Caco-2 (cell line): ENCODE data around the gene YTHDC2. TPM values are rescaled to one million over a fixed set of nuclear protein-coding genes. Genes with fewer than 3 reads are reported as not detected.

Source experiments
- BruUV-seq: library from RNA; stranded (reverse); fragments of 400-500 nt; replicated peaks from 2 replicates; lab custom pipeline; 2021; lab: Mats Ljungman, UMichigan
- CTCF ChIA-PET: fragments of 300-600 bp; sonication (Branson Sonifier 250); formaldehyde crosslinking; loops from one replicate; lab custom pipeline; 2022; ENCODE audit warnings: antibody characterized with exemption; lab: Charles Lee
- POLR2A ChIA-PET: fragments of 300-600 bp; sonication (Branson Sonifier 250); formaldehyde crosslinking; loops from one replicate; lab custom pipeline; 2022; ENCODE audit warnings: antibody characterized with exemption; lab: Charles Lee
- DNase-seq, 2 experiments: peaks; one replicate each; pipeline versions ENCODE4 v3.0.0 to v3.0.0-alpha.2; 2020 to 2022
- H3K27me3 ChIP-seq: replicated peaks from 2 replicates; pipeline ENCODE4 v1.6.0; 2011; ENCODE audit warnings: low read length; ENCODE audit not compliant: control insufficient read depth, insufficient read depth
- H3K36me3 ChIP-seq: 2 replicates; pipeline ENCODE4 v1.5.1; 2011; ENCODE audit warnings: low read length; ENCODE audit not compliant: control insufficient read depth, insufficient read depth
- H3K4me1 ChIP-seq: fragments of 250-450 bp; sonication (Bioruptor Pico); 2 replicates; pipeline ENCODE4 v1.5.1; 2020; ENCODE audit warnings: mild to moderate bottlenecking
- H3K4me3 ChIP-seq: 2 replicates; pipeline ENCODE4 v1.5.1; 2011; ENCODE audit warnings: low read depth, mild to moderate bottlenecking, control low read depth, low read length
- H3K9me3 ChIP-seq: fragments of 250-450 bp; sonication (Bioruptor Pico); 2 replicates; pipeline ENCODE4 v1.5.1; 2020; ENCODE audit warnings: mild to moderate bottlenecking, moderate library complexity
- H3K27ac Mint-ChIP-seq: one replicate; pipeline ENCODE4 v1.8.0; 2022; ENCODE audit warnings: mixed read lengths; ENCODE audit not compliant: unreplicated experiment
- H3K27me3 Mint-ChIP-seq: one replicate; pipeline ENCODE4 v1.8.0; 2022; ENCODE audit warnings: mixed read lengths; ENCODE audit not compliant: insufficient read depth, unreplicated experiment
- H3K36me3 Mint-ChIP-seq: one replicate; pipeline ENCODE4 v1.8.0; 2022; ENCODE audit warnings: mild to moderate bottlenecking, mixed read lengths; ENCODE audit not compliant: insufficient read depth, unreplicated experiment
- H3K4me1 Mint-ChIP-seq: one replicate; pipeline ENCODE4 v1.8.0; 2022; ENCODE audit warnings: low read depth, mixed read lengths; ENCODE audit not compliant: unreplicated experiment
- H3K4me3 Mint-ChIP-seq: one replicate; pipeline ENCODE4 v1.8.0; 2022; ENCODE audit warnings: mild to moderate bottlenecking, moderate library complexity, mixed read lengths; ENCODE audit not compliant: unreplicated experiment
- H3K9me3 Mint-ChIP-seq: one replicate; pipeline ENCODE4 v1.8.0; 2022; ENCODE audit warnings: mixed read lengths; ENCODE audit not compliant: unreplicated experiment
- CTCF ChIP-seq, 2 experiments: fragments of 200-600 bp in 1 of 2; IDR thresholded peaks; 1 replicate in 1 of 2; 2 replicates in 1 of 2; pipeline versions ENCODE4 v1.5.1 to v1.8.0; 2011 to 2022; ENCODE audit warnings: antibody characterized with exemption in 1 of 2, control low read depth in 1 of 2, inconsistent platforms in 1 of 2, low read depth in 1 of 2, low read length in 1 of 2, mild to moderate bottlenecking in 1 of 2, moderate library complexity in 1 of 2; ENCODE audit not compliant: insufficient read depth in 1 of 2, severe bottlenecking in 1 of 2, unreplicated experiment in 1 of 2
- intact Hi-C: fragments of 100-400 bp; cut with micrococcal nuclease; formaldehyde crosslinking; loops from one replicate; pipeline ENCODE4 v1.10.0; 2022; ENCODE audit not compliant: unreplicated experiment
- total RNA-seq: library from RNA; stranded (reverse); gene quantifications from 2 replicates; pipeline ENCODE4 v1.2.3, GENCODE V29; 2022

Gene YTHDC2
- total RNA-seq, 1 experiment from 2014 or later = 16.9 TPM

- H3K27me3 ChIP-seq = no peaks in the 10 kb centered on the region; the same call in 1 of the 2 replicates
- ChIA-PET POLR2A (no interaction called here), CTCF (no interaction called here)
- BruUV-seq = no TSS peak
- no peak overlapping the region for H3K4me3 ChIP-seq
- no peaks in the 10 kb centered on the region for H3K4me1 ChIP-seq
- Mint-ChIP-seq H3K4me1 (no peaks in the 10 kb centered on the region), H3K27me3 (peaks cover 23% of the 10 kb centered on the region), H3K27ac (no peak overlapping the region), H3K4me3 (no peak overlapping the region), H3K36me3 (no peaks in the 10 kb centered on the region), H3K9me3 (no peaks in the 10 kb centered on the region)
- no peaks in the 10 kb centered on the region for H3K9me3 ChIP-seq
- intact Hi-C loops = no loop called here
- DNase-seq = no peak
- TF ChIP-seq CTCF (IDR thresholded peaks at IDR 0.05; ENCODE audit: insufficient read depth in 1 of 2, low read depth in 1 of 2, low read length in 1 of 2, severe bottlenecking in 1 of 2, unreplicated experiment in 1 of 2) = no peak
- no peaks in the 10 kb centered on the region for H3K36me3 ChIP-seq
Measured at GRCh38 chr5:113507601-113508000, 5.9 kb upstream of the YTHDC2 start.

GRCh38 chr5:113508756-113509155 is 4.7 kb upstream of the YTHDC2 start:
- no peak for TF ChIP-seq CTCF (IDR thresholded peaks at IDR 0.05; ENCODE audit: insufficient read depth in 1 of 2, low read depth in 1 of 2, low read length in 1 of 2, severe bottlenecking in 1 of 2, unreplicated experiment in 1 of 2)

DNA sequence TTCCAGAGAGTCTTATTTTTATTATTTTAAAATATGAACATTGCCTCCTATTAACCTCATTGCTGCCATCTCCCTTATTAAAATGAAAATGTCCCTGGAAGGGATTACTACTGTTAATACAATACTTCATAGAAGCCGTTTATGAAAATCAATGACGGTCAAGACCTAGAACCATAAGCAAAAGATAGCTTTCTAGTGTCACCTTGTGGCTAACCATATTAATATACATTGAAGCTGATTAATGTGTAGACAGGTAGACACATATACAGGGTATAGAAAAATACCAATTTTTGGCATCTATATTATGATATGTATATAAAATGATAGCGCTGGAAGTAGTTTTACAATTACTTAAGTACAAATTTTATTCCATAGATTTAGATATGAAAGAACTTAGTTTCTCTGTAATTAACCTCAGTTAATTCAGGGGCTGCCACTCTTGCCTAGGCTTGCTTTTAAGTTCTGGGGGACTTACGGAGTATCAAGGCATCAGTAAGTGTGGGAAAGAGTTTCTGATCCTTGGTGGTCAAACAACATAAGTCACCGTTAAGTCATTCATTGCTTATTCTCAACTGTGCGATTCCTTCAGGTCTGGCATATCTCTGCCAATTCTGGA is 2.5 kb upstream of the YTHDC2 start:
- no peak overlapping the region for H3K27ac Mint-ChIP-seq
- no peaks in the 10 kb centered on the region for H3K4me1 ChIP-seq
- H3K4me3 ChIP-seq = no peak overlapping the region
- H3K36me3 Mint-ChIP-seq = peaks cover 5% of the 10 kb centered on the region
- no peaks in the 10 kb centered on the region for H3K9me3 Mint-ChIP-seq
- no peak for DNase-seq
- peaks cover 20% of the 10 kb centered on the region for H3K27me3 Mint-ChIP-seq
- peaks cover 6% of the 10 kb centered on the region for H3K4me1 Mint-ChIP-seq
- H3K9me3 ChIP-seq = no peaks in the 10 kb centered on the region
- H3K36me3 ChIP-seq = no peaks in the 10 kb centered on the region
- intact Hi-C loops = loop anchor here (5.0 kb wide), 1 partner anchor 96 kb away; no protein-coding TSS in a partner anchor
- no peak overlapping the region for H3K4me3 Mint-ChIP-seq
- no peaks in the 10 kb centered on the region for H3K27me3 ChIP-seq
- peak; percentile 36 to 41 for TF ChIP-seq CTCF (IDR thresholded peaks at IDR 0.05; ENCODE audit: insufficient read depth in 1 of 2, low read depth in 1 of 2, low read length in 1 of 2, severe bottlenecking in 1 of 2, unreplicated experiment in 1 of 2)
- POLR2A ChIA-PET = no interaction called here
- BruUV-seq = no TSS peak
- CTCF ChIA-PET = interaction anchor here (1.4 to 1.5 kb wide), 2 partner anchors 63 to 174 kb away, joined by 8 to 9 read pairs; no protein-coding TSS in a partner anchor

More at GRCh38 chr5:113508756-113509155, 4.7 kb upstream of the YTHDC2 start:
- H3K4me1 ChIP-seq = no peaks in the 10 kb centered on the region
- no peaks in the 10 kb centered on the region for H3K4me1 Mint-ChIP-seq
- no peaks in the 10 kb centered on the region for H3K36me3 ChIP-seq
- DNase-seq = no peak
- H3K27me3 ChIP-seq = no peaks in the 10 kb centered on the region; the same call in 1 of the 2 replicates
- ChIA-PET CTCF (no interaction called here), POLR2A (no interaction called here)
- intact Hi-C loops = no loop called here
- BruUV-seq = no TSS peak
- H3K4me3 ChIP-seq = no peak overlapping the region
- H3K36me3 Mint-ChIP-seq = peaks cover 5% of the 10 kb centered on the region
- no peak overlapping the region for H3K4me3 Mint-ChIP-seq
- peaks cover 20% of the 10 kb centered on the region for H3K27me3 Mint-ChIP-seq
- no peaks in the 10 kb centered on the region for H3K9me3 ChIP-seq
- H3K27ac Mint-ChIP-seq = no peak overlapping the region
- H3K9me3 Mint-ChIP-seq = no peaks in the 10 kb centered on the region
